GM19351 (cell line): ENCODE measurements around the gene PID1.

Source experiments
- ATAC-seq: cut with Tn5 transposase; IDR thresholded peaks from one replicate; pipeline ENCODE4 v1.9.1; 2021; ENCODE audit warnings: mild to moderate bottlenecking, moderate library complexity; ENCODE audit not compliant: unreplicated experiment

PID1 gene

DNA sequence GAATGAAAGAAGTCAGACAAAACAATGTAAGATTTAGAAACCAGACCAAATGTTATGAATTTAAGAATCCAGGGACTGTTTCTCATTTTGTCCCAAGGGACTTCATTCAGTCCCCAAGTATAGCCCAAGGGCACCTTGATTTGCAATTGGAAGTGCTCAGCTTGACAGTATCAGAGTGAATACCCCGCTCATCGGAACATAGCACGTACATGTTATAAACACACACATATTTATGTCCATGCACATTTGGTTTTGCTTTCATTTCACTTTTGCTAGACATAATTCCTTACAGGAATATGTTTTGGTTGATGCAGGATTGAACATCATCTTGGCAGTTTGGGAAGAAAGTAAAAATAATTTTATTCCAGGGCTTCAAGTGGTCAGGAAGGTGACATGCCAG, 100.2 kb downstream of the PID1 start:
- no peak for ATAC-seq

DNA sequence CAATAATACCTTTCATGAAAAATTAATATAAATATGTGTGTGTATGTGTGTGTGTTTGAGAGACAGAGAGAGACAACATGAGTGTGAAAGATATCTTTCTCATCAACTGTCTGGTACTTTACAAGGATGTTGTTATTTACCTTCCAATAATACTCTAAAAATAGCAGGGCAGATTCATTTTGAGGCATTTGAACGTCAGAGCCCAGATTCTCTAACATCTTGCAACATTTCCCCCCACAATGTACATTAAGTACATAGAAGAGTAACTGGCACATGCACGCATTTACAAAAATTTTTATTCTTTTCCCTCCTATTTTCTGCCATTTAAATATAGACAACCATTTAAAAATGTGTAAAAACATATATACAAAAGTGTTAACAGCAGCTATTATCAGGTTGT, 100.9 kb downstream of the PID1 start:
- no peak for ATAC-seq

DNA sequence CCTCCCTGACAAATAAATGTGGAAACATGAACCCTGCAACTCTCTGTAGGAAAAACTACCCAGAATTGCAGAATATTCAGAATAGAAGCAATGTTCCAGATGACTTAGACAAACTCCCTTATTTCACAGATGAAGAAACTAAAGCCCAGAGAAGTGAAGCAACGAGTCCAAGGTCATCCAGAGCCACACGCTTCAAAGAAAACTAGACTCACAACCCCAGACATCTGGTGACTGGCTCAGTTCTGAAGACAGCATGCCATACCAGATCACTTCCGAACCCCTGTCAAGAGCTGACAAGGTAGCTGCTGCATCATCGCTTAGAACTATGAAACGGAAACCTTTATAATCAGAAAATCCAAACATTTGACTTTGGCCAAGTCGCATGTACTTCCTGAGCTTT, 101.3 kb downstream of the PID1 start:
- no peak for ATAC-seq

- no peak for ATAC-seq
These were observed 106.4 kb downstream of the PID1 start for GRCh38 chr2:229164545-229165249.

GRCh38 chr2:229163893-229164292, 107.2 kb downstream of the PID1 start:
- no peak for ATAC-seq

- ATAC-seq: no peak
These were observed 109.1 kb downstream of the PID1 start for GRCh38 chr2:229162015-229162414.

GRCh38 chr2:229160984-229161383, 110.1 kb downstream of the PID1 start:
- no peak for ATAC-seq

DNA sequence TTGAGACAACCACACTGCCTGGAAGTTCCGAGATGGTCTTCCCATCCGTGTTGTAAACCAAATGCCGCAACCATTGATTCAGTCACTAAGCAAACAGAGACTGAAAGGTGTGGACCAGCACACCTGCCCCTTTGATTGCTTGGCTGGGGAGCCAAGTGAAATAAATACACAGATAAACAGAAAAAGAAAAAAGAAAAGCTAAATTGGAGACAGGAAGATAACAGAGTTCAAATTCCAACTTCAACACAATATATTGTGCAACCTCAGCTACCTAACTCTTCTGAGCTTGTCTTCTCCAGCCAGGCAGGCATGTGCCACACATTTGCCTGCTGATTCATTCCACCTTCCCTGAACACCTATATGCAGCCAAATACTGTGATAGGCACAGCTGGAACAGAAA, 110.9 kb downstream of the PID1 start:
- ATAC-seq: no peak

DNA sequence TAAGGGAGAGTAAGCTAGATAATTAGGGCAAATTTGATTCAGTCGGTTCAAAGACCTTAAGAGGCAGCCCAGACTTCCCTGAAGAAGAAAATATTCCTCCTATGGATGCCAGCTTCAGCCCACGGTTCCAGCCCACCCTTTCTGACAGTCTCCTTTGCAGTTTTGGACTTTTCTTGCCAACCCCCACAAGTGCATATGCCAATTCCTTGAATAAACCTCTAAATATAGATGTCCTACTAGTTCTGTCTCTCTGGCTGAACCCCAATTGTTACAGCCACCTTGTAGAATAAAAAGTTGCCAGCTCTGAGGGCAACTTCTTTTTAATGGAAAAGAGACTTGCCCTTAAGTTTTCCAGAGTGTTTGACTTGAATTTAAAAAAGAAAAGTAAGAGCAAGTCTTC, 111.7 kb downstream of the PID1 start:
- ATAC-seq: no peak

DNA sequence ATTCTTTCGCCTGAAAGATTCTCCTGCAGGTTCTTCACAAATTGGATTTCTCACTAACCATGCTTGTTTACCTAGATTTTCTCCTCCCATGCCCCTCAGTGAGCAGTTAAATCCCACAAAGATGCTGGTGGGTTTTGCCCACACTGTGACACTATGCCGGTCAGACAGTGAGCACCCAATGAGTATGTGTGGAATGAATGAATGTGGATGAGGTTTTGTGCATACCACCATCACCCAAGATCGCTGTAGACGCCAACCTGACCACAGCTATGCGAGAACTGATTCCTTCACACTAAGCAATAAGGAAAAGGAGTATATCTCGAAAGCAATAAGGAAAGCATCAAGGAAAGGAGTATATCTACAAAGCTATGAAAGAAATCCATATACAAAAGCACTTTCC, 116.7 kb downstream of the PID1 start:
- no peak for ATAC-seq

DNA sequence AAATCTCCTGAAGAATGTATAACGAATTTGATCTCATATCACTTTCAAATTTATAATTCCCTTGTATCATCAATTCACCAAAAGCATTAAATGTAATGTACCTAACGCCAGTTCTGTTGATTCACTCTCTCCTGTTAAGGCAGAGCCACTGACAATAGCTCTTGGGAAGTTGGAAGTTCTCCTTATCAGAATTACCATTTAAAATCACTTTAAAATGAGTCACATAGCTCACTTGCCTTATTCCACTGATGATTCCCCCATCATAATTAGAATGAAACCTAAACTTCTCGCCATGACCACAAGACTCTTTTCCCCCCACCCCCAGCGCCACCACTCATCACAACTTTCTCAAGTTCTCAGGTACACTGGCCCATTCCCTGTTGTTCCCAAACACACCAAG, 117.1 kb downstream of the PID1 start:
- no peak for ATAC-seq

DNA sequence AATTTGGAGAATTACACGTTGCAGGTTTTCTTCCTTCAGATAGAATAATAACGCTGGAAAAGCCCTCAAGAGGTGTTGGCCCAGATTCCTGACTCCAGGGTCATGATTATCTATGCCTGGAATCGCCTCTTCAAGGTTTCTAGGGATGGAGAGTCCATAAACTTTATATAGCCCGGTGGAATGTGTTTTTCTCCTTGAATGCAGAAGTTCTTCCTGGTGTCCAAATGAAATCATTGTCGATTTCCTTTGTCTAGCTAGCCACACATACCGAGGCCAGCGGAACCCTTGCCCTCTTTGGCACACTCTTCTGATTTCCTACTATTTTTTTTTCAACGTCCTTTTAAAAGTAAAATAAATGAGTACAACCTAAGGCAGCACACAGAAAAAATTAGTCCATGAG, 117.8 kb downstream of the PID1 start:
- no peak for ATAC-seq

DNA sequence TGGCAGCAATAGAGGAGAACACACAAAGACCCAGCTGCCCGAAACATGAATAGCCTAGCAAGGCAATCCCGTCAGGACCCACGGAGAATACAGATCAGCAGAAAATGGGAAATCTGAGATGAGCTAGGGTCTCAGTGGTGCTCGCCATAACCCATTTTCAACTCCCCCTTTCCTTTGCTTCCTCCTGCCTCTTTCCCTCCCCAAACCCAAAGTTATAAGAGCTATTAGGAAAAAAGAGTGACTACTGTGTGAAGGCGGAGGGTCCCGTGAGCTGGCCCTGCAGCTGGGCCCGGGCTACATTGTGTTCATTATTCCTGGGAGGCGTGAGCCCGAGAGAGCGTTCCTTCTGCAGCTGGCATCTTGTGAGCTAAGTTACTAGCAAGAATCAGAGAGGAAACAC, 118.4 kb downstream of the PID1 start:
- no peak for ATAC-seq

- ATAC-seq: no peak
These were observed 120.8 kb downstream of the PID1 start for GRCh38 chr2:229150317-229150716.

DNA sequence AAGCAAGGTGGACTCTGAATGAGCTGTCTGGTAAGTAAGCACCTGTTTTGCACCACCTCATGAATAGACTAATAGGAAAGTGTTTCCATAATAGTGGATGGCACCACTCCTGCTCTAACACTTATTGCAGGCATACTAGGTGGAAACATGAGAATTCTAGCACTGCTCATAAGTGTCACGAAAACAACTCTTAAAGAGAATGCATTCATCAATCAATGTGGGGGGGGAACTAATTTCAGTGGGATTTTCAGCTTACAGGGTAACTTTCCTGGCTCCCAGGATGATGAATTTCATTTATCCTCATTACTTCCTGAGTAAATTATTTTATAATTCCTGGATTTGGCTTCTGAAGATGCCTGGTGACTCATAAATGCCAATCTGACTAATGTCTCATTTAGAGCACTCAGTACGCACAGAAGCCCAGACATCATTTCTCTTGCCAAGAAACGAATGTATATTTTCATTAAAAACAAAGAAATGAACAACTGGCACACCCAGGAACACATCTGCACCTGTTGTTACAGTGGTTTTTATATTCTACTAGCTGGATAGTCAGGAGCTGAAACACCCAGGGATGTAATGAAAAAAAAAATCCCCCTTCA, 129.6 kb downstream of the PID1 start:
- no peak for ATAC-seq

- ATAC-seq: no peak
These were observed 133.4 kb downstream of the PID1 start for GRCh38 chr2:229137639-229138038.

- no peak for ATAC-seq
These were observed 134.0 kb downstream of the PID1 start for GRCh38 chr2:229137066-229137465.

- ATAC-seq: no peak
These were observed 137.8 kb downstream of the PID1 start for GRCh38 chr2:229133155-229133772.

DNA sequence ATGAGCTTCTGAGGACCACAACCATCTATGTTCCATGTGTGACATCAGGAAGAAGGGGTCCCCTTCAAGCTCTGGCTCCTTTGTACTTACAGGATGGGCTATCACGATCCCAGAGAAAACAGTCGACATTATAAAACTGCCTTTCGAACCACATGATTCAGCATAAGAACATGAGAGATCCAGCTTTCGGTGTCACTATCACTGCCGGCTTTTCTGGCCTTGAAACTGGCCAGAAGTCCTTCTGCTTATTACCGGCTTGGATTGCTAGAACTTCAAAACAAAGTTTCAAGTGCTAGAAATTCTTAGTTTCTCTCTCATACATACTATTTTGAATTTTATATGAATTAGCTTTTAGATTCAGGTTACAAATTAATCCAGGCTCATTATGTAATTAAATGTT, 138.9 kb downstream of the PID1 start:
- no peak for ATAC-seq

- no peak for ATAC-seq
These were observed 140.6 kb downstream of the PID1 start for GRCh38 chr2:229130522-229130921.

DNA sequence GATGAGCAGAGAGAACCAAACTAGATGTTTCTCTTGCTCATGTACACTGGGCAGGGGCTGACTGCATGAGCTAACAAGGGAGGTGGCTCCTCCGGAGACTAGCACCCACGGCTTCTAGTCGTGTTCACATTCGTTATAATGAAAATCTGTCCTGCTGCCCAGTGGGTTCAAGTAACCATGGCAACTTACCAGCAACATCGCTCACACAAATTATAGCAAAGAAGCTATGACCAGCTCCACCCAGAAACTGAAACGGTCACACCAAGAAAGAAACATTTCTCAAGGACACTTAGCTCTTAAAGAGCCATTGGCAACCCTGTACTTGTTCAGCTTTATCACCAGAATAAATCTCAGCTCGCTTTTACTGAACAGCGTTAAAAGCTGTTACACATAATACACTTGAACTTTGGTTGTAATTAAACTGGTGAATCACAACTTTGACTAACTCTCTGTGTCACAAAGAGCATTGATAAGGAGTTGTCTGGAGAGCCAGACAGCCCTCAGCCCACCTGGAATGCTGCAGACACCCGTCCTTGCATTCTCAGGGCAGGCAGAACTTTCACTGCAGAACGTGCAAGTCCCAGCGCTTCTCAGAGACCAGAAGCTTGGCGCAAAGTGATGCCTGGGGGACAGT, 141.2 kb downstream of the PID1 start:
- ATAC-seq: no peak

DNA sequence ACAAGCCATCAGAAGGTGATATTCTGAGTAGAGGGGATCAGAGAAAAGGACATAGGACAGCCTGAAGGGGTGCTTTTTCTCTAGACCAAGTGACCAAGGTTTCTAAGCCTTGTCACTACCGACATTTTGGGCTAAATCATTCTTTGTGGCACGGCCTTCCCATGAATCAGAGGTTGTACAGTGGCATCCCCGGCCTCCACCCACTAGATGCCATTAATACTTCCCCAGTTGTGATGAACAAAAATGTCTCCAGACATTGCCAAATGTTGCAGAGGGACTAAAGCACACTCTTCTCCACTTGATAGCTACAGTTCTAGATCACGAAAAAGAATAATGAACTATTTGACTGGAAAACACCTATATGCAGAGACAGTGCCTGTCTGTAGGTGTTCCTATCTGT, 143.6 kb downstream of the PID1 start:
- ATAC-seq: no peak
